Erythroblast (primary cell): Measurements from ENCODE around the gene ALPI.

Experiments used
- GATA1 ChIP-seq: IDR thresholded peaks from 2 replicates; pipeline ENCODE4 v1.6.1; 2011; ENCODE audit warnings: low read depth, mild to moderate bottlenecking, control low read depth, low read length, moderate library complexity
- POLR2A ChIP-seq: IDR thresholded peaks from 2 replicates; pipeline ENCODE4 v1.6.1; 2011; ENCODE audit warnings: mild to moderate bottlenecking, low read length

- TF ChIP-seq POLR2A (no peak), GATA1 (no peak)
Observed at GRCh38 chr2:232447638-232448303, 8.2 kb upstream of the ALPI start.
